Fibroblast of peridontal ligament (primary cell): ENCODE data around the gene CALN1.
"Not testable (repeated sequence)": the region's sequence is repeated elsewhere in the genome, so short reads cannot be mapped to it uniquely, and the experiment has no call there.

Experiments used
- DNase-seq: peaks from one replicate; pipeline ENCODE4 v3.0.0-alpha.2; 2010; ENCODE audit errors: extremely low read depth

CALN1 gene

GRCh38 chr7:72098807-72099580, 313.1 kb downstream of the CALN1 start:
- peak; percentile 83 for DNase-seq

GRCh38 chr7:72097226-72097625, 314.9 kb downstream of the CALN1 start:
- no peak for DNase-seq

- no peak for DNase-seq
These were observed 319.4 kb downstream of the CALN1 start for GRCh38 chr7:72092769-72093168.

GRCh38 chr7:72087926-72088325, 324.2 kb downstream of the CALN1 start:
- DNase-seq: no peak

- DNase-seq: no peak
These were observed 331.1 kb downstream of the CALN1 start for GRCh38 chr7:72080865-72081510.

GRCh38 chr7:72080341-72080766, 331.8 kb downstream of the CALN1 start:
- no peak for DNase-seq

GRCh38 chr7:72078856-72079255, 333.3 kb downstream of the CALN1 start:
- no peak for DNase-seq

- DNase-seq: no peak
These were observed 333.8 kb downstream of the CALN1 start for GRCh38 chr7:72078301-72078700.

GRCh38 chr7:72077786-72078185, 334.4 kb downstream of the CALN1 start:
- DNase-seq: no peak

GRCh38 chr7:72072901-72073300, 339.2 kb downstream of the CALN1 start:
- DNase-seq: no peak

GRCh38 chr7:72069263-72069662, 342.9 kb downstream of the CALN1 start:
- DNase-seq: no peak

- DNase-seq: not testable (repeated sequence)
These were observed 346.4 kb downstream of the CALN1 start for GRCh38 chr7:72065764-72066163.

GRCh38 chr7:72064916-72065315, 347.2 kb downstream of the CALN1 start:
- DNase-seq: no peak

GRCh38 chr7:72063330-72063729, 348.8 kb downstream of the CALN1 start:
- DNase-seq: no peak

- DNase-seq: no peak
These were observed 349.5 kb downstream of the CALN1 start for GRCh38 chr7:72062666-72063065.

GRCh38 chr7:72059925-72060324, 352.2 kb downstream of the CALN1 start:
- no peak for DNase-seq

GRCh38 chr7:72058579-72058978, 353.6 kb downstream of the CALN1 start:
- DNase-seq: no peak

GRCh38 chr7:72057796-72058195, 354.3 kb downstream of the CALN1 start:
- DNase-seq: no peak

- no peak for DNase-seq
These were observed 354.9 kb downstream of the CALN1 start for GRCh38 chr7:72057231-72057630.

GRCh38 chr7:72055426-72055825, 356.7 kb downstream of the CALN1 start:
- no peak for DNase-seq

- DNase-seq: no peak
These were observed 358.8 kb downstream of the CALN1 start for GRCh38 chr7:72053292-72053691.

- no peak for DNase-seq
These were observed 363.7 kb downstream of the CALN1 start for GRCh38 chr7:72048420-72048819.

- peak; percentile 66 for DNase-seq
These were observed 369.3 kb downstream of the CALN1 start for GRCh38 chr7:72042855-72043254.
